ENCODE data around the gene SERP2.

The SERP2 gene

DNA sequence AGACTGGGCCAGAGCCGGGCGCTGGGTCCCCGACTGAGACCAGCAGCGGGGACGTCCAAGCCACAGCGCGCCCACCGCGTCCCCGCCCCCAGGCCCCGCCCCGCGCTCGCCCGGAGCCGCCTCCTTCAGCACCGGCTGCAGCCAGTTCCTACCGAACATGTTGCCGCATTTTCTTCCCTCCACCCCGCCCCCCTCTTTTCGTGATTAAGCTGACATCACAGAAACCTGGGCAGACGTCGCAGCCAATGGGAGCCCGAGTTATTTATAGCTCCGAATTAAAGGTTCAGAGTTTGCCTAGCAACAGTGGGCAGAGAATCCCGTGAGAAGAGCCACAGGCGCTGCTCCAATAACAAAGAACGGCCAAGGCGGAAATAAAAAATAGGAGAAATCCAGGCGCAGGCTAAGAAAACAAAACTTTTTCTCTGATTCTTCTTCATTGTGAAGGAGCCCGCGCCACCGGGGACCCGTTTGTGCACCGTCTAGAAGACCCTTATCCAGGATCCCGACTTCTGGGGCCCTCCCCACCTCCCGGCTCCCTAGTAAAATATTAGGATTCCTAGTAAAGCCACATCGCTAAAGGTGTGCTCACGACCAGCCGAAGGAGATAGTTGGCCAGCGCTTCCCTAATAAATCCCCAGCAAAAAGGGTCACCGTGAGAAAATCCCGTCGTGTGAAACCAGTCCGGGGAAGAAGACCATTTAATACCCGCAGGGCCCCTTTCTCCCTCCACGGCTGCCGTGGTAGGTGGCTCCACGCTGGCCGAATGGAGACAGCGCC is 61.7 kb downstream of the SERP2 start:
- peak; percentile 96 for DNase-seq (ENCODE audit: low spot score)

GRCh38 chr13:44435919-44436510 is 62.4 kb downstream of the SERP2 start:
- DNase-seq (ENCODE audit: low spot score): no peak

GRCh38 chr13:44436589-44437337 is 63.1 kb downstream of the SERP2 start:
- peak; percentile 80 for DNase-seq (ENCODE audit: low spot score)

DNA sequence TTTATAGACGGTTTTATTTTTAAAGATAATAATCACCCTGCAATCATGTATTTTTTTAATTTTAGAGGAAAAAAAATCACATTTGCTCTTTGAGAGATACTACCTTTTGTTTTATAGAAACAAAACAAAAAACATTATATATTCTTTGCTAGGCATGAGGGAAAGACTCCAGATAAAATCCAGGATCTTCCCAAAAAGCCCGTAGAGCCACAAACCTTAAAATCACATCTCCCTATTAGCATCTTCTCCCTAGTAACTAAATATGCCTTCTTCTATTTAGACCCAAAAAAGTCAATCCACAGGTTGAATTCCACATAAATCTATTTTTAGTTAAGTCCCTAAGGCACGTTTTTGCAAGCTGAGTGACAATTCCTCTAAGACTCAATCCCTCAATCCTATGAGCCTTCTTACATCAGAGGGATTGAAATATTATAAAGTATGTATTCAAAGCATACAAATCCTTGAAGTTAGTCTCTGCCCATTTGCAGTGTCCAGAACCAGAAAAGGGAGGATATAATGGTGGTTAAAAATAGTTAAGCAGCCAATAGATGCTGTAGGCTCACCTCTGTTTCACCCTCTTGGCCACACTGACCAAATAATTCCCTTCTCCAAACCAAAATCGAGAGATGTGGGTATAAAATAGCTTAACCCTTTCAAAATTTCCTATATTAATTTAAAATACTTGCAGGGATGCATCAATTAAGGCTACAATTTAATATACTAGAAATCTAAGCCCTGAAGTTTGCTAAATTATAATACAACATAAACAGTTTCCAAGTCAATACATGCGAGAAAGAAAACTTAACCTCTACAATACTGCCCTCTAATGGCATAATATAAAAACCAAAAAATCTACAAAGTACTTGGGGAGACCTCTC is 64.0 kb downstream of the SERP2 start:
- DNase-seq (ENCODE audit: low spot score): peak; percentile 81

- DNase-seq (ENCODE audit: low spot score): no peak
These were observed 64.6 kb downstream of the SERP2 start for GRCh38 chr13:44438234-44438579.

GRCh38 chr13:44439452-44440024 is 65.9 kb downstream of the SERP2 start:
- DNase-seq (ENCODE audit: low spot score): no peak

DNA sequence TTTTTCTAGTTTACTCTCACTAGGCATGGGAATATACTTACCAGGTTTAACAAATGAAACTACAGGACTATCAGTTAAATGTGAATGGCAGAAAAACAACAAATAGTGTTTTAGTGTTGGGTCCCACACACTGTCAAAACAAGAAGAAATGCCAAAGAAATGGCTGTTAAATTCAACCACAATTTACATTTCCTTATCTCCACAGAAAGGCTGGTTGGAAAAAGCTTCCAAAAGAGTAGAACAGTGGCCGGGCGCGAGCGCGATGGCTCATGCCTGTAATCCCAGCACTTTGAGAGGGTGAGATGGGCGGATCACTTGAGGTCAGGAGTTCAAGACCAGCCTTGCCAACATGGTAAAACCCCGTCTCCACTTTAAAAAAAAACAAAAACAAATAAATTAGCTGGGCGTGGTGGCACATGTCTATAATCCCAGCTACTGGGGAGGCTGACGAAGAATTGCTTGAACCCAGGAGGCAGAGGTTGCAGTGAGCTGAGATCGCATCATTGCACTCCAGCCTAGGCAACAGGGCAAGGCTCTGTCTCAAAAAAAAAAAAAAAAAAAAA is 66.5 kb downstream of the SERP2 start:
- no peak for DNase-seq (ENCODE audit: low spot score)

All from hematopoietic multipotent progenitor cell treated with erythropoietin and hydrocortisone succinate and interleukin-3 and kit ligand, for 17 days (in vitro differentiated cells).